GM20431 (cell line): ENCODE measurements around the gene FCRL5.
"Not testable (repeated sequence)": the region's sequence is repeated elsewhere in the genome, so short reads cannot be mapped to it uniquely, and the experiment has no call there.

ENCODE experiments used
- in situ Hi-C: fragments of 300-500 bp; cut with MseI, MboI; formaldehyde crosslinking; loops from one replicate; pipeline ENCODE4 v1.15.0; 2020; ENCODE audit warnings: low sequenced_read_pairs; ENCODE audit not compliant: unreplicated experiment

FCRL5 gene

DNA sequence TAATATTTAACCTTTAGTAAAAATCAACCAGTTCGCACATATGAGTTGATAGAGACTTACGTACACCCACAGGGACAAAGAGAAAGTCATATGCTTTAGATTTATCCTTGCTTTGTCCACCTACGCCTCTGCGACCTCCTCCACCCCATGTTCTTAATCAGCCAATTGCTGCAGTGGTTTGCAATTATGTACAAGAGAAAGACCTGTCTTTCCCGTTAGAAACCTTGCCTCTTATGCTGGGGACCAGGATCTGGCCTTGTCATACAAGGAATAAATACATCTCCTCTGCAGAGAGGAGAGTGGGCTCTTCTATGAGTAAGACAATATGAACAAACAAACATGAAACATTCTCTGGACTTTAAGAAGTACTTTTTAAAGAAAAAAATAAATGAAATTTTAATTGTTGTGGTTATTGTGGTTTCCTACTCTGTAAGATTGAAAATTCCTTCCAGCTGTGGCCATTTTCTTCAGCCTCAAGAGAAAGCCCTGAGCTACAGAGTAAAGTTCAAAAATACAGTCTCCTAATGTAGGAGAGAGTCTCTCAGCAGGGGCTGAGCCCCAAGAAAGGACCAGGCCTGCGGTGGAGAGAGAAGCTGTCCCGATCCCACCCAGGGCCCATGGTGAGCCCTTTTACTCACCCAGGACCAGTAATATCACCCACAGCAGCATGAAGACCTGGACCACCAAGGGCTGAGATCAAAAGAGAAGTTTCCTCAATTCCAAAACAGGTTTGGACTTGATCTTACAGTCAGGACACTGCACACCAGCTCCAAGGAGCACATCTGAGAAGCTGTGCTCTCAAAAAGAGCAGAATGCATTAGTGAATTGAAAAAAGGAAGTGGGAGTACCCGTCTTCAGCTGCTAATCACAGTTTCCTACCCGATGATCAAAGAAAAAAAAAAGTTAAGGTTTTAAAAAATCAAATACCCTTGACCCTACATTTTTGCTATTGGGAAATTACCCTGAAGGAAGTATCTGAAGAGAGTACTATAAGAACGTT, at the start of gene FCRL5:
FCRL5 (minus strand) TSS at position 822 of the 1,000 bp plus-strand sequence; CDS start at position 669, 153 bp downstream.
- in situ Hi-C loops = no loop called here

DNA sequence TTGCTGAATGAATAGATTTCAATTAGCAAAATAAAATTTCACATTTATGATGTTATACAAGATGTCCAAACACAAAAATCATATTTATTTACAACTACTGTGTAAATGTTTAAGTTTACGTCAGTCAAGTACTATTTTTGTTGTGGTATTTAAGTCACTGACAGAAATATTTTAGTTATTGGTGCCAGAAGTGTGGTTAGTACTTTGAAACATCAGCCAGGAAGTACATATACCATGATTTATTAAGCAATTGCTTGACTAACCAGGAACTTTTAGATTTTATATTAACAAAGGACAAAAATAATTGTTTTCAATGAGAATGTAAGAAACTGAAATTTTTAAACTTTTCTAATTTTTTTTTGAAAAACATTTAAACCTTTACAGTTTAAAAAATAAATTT, 47.9 kb upstream of the FCRL5 start:
- in situ Hi-C loops = no loop called here

DNA sequence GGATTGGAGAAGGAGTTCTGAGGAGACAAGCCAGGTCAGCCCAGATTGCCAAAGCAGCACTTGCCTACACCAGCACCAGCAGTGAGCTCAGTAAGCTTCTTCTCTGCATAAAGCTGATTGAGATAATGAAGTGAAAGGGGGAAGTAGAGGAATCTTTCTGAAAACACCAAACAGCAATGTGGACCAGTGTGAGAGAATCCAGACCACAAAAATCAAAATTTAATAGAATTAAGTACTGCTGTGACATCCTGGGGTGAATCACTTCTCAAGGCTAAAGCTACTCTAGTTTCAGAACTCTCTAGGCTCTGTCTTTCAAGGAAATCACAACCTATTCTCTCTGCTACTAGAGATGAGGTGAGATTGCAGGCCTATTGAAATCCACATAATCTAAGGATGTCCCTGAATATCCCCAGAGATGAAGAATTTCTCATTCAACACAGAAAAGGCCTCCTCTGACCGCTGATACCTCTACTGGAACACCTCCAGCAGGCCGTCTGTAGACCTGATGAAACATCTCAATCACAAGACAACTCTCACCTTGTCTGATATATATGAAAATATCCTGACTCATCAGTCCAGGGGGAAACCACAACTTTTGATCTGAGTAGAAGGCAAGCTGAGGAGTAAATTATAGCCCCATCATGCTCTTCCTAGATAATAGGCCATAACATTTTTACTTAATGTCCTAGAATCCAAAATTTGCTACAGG, 45.8 kb upstream of the FCRL5 start, which contains the start of gene FCRL4:
FCRL4 (minus strand) TSS at position 127 of the 709 bp plus-strand sequence. CDS start 141 bp downstream, outside the sequence.
- in situ Hi-C loops = no loop called here

DNA sequence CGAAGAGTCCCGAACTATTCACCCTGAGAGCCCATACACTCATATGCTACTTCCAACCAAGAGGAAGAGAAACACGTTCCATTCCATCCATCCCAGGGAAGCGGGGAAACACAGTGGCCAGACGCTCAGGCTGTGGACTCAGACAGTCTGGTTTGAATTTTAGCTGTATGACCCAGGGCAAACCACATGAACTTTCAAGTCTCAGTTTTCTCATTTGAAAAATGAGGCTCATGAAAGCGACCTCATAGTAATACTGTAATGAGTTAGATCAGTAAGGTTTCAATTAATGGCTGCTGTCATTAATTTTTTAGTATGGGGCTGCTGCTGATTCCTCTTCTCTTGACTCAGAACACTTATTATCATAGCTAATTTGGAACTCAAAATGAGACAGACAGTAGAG, 44.1 kb upstream of the FCRL5 start:
- in situ Hi-C loops = no loop called here

DNA sequence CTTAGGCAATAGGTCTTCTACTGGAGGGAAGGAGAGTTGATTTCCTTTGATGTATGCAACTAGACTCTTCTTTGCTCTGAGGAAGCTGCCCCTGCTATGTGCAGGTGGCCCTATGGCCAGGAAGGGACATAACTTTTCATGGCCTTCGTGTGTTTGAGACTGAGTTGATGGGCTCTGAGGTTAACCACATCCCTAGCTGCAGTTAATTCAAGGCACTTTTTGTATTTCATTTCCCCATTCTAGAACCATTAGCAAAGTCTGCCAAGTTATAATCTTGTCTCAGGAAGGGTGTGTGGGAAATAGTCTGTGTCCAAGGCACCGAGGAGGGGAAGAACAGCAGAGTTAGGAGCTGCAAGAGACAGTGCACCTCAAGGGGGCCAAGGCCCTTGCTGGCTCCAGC, 43.0 kb upstream of the FCRL5 start:
- in situ Hi-C loops = no loop called here

DNA sequence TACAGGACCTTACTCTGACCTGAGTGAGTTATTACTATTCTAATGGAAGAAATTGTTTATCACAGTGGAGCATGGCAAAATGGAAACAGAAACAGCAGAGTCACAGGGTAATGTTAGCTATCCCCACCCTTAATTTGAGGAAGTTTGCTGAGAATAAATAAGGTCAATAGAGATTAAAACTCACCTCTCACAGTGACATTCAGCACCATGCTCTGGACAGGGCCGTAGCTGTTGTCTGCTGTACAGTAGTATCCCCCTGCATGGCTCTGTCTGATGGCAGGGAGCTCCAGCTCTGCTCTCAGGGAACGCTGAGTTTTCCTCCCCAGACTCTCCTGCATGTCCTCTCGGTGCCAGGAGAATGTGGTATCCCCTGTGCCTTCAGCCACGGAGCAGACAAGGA, 33.7 kb upstream of the FCRL5 start:
- in situ Hi-C loops = no loop called here

DNA sequence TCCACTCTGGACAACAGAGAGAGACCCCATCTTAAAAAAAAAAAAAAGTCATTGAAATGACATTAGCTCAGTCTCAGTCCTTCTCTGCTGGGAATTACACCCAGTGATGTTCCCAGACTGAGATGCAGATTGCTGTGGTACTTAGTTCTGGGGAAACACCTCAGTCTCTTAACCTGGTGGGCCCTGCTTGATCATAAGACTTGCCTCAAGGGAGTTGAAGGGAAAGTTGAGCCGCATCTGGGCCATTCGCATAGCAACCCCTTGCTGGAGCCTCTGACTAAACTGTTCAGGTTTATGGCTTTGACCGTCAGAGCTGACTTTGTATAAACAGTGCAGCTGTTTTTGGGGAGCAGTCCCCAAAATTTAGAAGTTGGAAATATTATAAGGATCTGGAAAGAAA, 32.2 kb upstream of the FCRL5 start:
- in situ Hi-C loops = no loop called here

DNA sequence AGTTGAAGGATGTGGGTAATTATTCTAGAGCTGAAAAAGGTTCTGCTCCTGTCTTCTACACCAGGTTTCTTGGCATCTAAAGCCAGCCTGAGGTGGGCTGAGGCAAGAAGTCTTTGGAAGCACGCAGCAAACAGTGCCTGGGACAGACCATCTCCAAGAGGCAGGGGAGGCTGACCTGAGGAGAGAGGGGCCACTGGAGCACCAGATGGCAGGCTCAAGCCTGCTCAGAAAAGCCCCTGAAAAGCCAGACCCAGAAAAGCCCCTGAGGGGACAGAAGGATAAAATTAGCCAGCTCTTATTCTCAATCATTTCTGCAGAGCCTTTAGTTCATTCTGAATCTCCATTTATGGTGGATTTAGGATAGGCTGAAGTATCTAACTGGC, 28.5 kb upstream of the FCRL5 start:
- in situ Hi-C loops = no loop called here

DNA sequence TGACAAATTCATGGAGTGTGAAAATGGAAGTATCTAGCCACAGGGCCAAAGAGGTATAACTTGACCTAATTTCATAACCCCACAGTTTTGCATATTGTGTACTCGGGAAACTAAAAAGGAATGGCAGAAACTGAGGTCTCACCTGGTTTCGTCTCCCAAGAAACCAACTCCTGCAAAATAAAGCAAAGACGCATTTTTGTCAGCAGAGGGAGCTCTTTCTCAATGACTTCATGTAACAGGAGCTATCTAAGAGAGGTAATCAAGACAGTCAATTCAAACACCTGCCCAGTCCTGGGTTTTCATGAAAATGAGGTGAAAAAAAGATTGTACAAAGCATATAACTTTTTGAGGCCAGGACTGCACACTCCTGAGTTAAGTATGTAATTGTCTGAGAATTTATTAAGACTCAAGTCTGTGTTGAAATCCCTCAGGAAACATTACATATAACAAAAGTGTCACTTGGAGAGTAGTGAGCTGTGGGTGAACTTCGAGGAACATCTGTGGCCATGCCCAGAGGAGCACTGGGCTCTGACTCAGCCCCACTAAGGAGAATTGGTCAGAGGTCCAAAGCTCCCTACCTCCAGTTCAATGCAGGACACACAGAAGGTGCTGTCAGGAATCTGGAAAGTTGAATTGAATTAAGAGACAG, 28.0 kb upstream of the FCRL5 start:
- in situ Hi-C loops = no loop called here

DNA sequence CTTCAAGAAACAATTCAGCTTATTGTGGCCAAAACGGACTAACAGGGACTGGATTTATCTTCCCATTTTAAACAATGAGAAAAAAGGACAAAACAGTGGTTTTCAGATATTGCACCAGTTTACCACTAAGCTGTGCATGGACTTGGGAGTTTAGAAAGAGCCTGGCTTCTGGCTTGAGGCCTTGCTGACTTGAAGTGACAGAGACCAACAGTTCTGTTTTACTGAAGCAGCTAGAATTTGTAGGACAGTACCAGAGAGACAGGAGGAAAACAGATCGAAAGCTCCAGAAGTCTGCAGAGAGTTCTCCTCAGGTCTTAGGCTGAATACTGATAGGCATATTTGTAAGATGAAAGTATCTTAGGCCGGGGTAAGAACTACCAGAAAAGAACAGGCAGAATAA, 25.1 kb upstream of the FCRL5 start:
- in situ Hi-C loops = no loop called here

DNA sequence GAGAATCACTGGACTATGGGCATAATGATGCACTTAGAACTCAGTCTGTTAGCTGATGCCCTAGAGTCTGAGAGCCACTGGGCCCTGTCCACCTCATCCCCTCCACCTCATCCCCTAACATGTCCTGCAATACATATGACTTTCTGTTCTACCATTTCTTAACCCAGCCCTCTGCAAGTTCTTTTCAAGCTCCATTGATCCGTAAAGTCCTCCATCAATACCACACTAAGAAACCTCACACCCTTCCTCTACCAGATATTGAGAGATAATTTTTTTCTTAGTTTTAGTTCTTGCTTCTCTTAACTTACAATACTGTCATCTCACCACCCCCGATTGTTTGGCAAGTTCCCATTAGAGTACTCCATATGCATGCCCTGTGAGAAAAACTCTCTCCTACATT, 23.4 kb upstream of the FCRL5 start:
- in situ Hi-C loops = no loop called here

DNA sequence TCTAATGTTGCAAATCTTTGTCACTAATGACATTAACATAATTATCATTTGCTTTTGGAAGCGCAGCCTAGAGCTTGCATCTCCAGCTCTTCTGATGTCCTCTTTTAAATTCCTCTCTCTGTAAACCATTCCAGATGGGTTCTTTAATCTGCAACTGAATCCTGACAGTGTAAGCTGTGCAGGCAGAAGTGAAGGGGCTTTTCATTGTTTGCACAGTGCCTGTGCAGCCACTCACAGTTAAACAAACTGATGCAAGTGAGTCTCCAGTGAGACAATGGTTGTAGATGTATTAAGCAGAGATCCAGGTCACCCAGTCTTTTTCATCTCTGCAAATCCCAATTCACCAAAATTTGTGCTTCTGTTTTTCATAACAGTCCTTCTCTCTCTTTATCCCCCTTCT, 22.5 kb upstream of the FCRL5 start:
- in situ Hi-C loops = no loop called here

DNA sequence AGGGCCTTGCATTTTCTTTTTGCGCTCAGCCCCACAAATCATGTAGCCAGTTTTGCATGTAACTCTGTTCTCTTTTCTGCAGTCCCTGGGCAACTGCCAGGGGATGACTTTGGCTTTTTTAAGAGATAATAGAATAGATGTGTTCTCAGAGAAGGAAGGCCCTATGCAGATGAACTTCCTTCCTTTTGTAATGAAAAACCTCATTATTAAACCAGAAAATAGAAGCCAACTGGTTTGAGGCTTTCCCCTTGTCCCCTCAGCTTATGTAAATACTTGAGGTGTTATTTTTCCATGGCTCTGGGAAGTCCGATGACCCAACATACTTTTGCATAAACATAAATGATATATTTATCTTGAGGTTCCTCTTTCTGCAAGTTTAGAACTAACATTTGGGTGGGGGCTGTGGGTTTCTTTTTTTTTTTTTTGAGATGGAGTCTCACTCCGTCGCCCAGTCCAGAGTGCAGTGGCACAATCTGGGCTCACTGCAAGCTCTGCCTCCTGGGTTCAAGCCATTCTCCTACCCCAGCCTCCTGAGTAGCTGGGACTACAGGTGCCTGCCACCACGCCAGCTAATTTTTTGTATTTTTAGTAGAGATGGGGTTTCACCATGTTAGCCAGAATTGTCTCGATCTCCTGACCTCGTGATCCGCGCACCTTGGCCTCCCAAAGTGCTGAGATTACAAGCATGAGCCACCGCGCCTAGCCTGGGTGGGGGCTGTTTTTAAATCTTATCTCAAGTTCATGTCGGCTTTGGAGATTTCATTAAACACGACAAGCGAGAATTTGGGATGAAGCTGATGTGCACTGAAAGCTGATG, 14.4 kb upstream of the FCRL5 start:
- in situ Hi-C loops = no loop called here

DNA sequence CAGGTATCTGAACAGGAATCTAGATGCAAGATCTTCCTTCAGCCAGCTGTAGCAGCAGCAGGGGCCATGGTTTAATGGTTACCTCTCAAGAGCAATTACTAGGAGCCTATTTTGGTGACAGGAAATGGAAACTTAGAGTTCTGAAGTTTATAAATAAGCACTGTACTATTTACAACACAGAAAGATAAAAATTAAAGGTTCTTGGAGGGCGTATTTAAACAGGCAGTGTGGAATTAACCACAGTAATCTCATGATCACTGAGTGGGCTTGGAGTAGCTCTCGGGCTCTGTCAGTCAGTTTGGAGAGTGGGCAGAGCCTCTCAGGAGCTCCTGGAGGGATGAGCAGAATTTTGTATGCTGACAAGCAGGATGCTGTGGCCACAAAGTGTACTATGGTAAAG, 10.2 kb upstream of the FCRL5 start:
- in situ Hi-C loops = no loop called here

DNA sequence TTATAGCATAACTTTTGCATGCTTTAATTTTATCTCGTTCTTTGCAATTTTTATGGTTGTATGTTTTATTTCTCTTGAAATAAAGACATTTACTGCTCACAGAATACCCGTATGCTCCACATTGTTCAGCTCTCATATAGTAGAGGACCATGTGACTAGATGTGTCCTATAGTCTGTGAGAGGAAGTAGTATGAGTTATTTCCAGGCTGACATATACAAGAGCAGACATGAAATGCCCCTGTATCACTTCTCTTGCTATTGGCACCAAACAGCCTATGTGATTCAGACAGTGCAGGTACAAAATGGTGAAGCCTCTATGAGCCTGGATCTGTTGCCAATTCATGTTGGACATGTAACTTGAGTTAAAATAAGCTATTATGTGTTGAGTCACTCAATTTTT, 5.8 kb upstream of the FCRL5 start:
- in situ Hi-C loops = no loop called here

DNA sequence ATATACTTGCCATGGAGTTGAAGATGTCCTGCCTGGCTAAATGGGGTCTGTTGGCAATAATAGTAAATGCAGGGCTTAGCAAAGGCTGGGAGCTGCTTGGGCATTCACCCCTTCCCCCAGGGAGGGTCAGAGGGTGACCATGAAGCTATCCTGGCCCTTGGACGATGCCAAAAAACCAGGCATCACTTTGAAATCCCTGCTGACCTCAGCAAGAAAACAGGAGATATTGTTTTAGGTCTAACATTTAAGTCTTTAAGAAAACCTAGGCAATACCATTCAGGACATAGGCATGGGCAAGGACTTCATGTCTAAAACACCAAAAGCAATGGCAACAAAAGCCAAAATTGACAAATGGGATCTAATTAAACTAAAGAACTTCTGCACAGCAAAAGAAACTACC, 4.2 kb downstream of the FCRL5 start:
- in situ Hi-C loops = not testable (repeated sequence)

DNA sequence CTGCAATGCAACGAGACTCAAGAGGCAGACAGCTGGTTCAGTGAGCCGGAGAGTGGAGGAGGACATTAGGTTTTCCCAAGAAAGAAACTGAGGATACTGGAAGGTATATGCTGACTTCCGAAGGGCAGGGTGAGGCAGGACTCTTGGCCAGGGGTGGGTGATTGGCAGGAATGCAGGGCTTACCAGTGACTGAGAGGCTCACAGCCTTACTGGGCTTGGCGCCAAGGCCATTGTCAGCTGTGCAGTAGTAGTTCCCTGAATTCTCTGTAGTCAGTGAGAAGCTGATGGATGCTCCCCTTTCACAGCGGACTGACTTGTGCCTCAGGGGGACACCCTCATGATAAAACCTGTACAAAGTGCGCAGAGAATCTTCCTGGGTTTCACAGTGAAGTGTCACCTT, 9.6 kb downstream of the FCRL5 start:
- in situ Hi-C loops = no loop called here

DNA sequence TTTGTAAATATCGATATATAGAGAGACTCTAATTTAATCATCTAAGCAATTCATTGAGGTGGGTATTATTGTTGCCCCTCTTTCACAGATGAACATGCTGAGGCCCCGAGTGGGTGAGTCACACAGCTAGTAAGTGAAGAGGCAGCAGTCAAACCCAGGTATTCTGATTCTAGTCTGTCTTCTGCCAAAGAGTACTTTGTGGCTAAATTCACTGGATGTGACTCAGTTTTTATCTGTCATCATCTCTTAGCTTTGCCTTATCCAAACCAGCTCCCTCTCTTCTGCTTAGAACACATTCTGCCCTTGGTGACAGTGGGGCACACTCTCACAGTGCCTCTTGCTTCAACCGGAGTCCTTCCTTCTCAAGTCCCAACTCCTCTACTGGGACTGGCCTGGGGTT, 11.5 kb downstream of the FCRL5 start:
- in situ Hi-C loops = no loop called here

DNA sequence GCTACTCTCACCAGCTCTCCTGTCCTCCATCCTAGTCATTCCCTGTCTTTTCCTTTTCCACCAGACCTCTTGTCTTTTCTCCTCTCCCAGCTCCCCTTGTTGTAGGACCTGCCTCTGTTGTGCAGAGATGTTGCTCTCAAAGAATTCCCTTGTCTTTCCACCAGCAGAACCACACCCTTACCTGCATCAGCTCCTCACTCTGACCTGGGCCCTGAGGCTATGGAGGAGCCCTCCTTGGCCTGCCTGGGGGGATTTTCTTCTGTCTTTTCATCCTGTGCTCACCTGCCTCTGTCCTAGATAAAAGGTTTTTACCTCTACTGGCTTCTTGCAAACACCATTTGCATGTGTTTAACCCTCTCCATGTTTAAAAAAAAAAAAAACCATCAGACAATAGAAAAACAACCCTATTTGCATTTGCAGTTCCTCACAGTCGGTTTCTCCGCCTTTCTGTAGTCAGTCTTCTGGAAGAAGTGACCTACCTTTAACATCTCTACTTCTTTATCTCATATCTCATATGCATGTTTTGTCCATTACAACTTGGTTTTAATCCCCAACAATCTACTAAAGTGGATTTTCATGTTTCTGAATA, 12.1 kb downstream of the FCRL5 start:
- in situ Hi-C loops = no loop called here

DNA sequence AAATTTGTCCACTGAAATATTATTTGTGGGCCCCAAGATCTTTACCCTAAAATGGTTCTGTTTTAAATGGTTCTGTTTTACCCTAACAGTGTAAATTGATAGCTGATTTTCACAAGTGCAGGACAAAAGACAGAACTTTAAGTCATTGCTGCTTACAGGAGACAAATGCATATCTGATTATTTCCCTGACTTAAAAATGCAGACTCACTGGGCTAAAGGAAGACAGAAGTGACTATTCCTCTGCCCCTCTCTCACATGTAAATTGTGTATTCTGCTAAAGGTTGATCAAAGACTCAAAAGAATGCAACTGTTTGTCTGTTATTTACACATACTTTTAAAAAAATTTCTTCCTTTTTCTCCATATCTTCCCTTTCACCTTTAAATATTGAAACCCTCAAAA, 12.7 kb downstream of the FCRL5 start:
- in situ Hi-C loops = no loop called here
